ENCODE measurements around the gene CCDC71L.

DNA sequence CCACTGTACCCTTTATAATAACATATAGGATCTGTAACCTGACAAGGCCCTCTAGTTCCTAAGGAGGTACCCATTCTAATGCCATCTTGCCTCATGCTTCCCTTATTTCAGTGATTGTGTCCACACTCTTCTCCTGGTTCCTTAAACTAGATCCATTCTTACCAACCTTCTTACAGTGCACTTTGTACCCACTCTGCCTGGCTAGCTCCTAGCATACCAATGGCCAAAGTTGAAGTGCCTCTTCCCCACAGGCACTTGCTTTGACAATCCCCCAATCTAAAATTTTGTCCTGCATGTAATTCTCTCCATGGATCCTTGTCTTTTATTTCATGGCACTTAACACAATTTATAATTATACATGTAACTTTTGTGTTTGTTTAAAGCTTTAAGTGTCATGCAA, 40.9 kb downstream of the CCDC71L start:
- TF ChIP-seq, protein P1, sequence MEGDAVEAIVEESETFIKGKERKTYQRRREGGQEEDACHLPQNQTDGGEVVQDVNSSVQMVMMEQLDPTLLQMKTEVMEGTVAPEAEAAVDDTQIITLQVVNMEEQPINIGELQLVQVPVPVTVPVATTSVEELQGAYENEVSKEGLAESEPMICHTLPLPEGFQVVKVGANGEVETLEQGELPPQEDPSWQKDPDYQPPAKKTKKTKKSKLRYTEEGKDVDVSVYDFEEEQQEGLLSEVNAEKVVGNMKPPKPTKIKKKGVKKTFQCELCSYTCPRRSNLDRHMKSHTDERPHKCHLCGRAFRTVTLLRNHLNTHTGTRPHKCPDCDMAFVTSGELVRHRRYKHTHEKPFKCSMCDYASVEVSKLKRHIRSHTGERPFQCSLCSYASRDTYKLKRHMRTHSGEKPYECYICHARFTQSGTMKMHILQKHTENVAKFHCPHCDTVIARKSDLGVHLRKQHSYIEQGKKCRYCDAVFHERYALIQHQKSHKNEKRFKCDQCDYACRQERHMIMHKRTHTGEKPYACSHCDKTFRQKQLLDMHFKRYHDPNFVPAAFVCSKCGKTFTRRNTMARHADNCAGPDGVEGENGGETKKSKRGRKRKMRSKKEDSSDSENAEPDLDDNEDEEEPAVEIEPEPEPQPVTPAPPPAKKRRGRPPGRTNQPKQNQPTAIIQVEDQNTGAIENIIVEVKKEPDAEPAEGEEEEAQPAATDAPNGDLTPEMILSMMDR (IDR thresholded peaks at IDR 0.05) = no peak
- no peak for TF ChIP-seq POLR2A (IDR thresholded peaks at IDR 0.05)
